Inflammatory macrophage (primary cell): ENCODE data around the gene C19orf85.

ENCODE experiments used
- DNase-seq, 2 donors: peaks; one replicate each; pipeline ENCODE4 v3.0.0-alpha.2; 2020 to 2022

C19orf85 gene

GRCh38 chr19:55440411-55441105 lies 24.0 kb downstream of the C19orf85 start:
- no peak for DNase-seq

GRCh38 chr19:55439052-55439451 lies 25.5 kb downstream of the C19orf85 start:
- DNase-seq, result no peak

- DNase-seq, result peak; percentile 47
These were observed 27.1 kb downstream of the C19orf85 start for GRCh38 chr19:55437410-55437809.

- DNase-seq, result no peak
These were observed 27.7 kb downstream of the C19orf85 start for GRCh38 chr19:55436847-55437246.

GRCh38 chr19:55435020-55435419 lies 29.5 kb downstream of the C19orf85 start:
- no peak for DNase-seq

GRCh38 chr19:55434356-55434919 lies 30.1 kb downstream of the C19orf85 start:
- no peak for DNase-seq

- DNase-seq, result no peak
These were observed 31.3 kb downstream of the C19orf85 start for GRCh38 chr19:55433292-55433691.

GRCh38 chr19:55432241-55432959 lies 32.2 kb downstream of the C19orf85 start:
- no peak for DNase-seq

GRCh38 chr19:55431183-55431582 lies 33.4 kb downstream of the C19orf85 start:
- DNase-seq, result no peak

- DNase-seq, result no peak
These were observed 38.5 kb downstream of the C19orf85 start for GRCh38 chr19:55426042-55426441.

- DNase-seq, result no peak
These were observed 40.0 kb downstream of the C19orf85 start for GRCh38 chr19:55424518-55424917.

GRCh38 chr19:55423225-55424005 lies 41.1 kb downstream of the C19orf85 start:
- DNase-seq, result no peak

GRCh38 chr19:55421281-55421680 lies 43.3 kb downstream of the C19orf85 start:
- DNase-seq, result peak in 1 of 2 donors; percentile 15

- DNase-seq, result no peak
These were observed 44.8 kb downstream of the C19orf85 start for GRCh38 chr19:55419624-55420236.

GRCh38 chr19:55419103-55419502 lies 45.4 kb downstream of the C19orf85 start:
- no peak for DNase-seq

GRCh38 chr19:55418185-55418584 lies 46.4 kb downstream of the C19orf85 start:
- peak; percentile 68 to 71 for DNase-seq
